KBM-7 (cell line): ENCODE measurements around the gene CYBA.

ENCODE experiments used
- DNase-seq: peaks from one replicate; pipeline ENCODE4 v3.0.0-alpha.2; 2015
- in situ Hi-C: fragments of 300-500 bp; cut with MboI; formaldehyde crosslinking; loops from 2 replicates; pipeline ENCODE4 v1.14.3; 2020; ENCODE audit warnings: low sequenced_read_pairs, low pct_unique_long_range_greater_than_20kb, mixed read lengths

CYBA gene

GRCh38 chr16:88650749-88651275 lies at the start of gene CYBA:
CYBA (minus strand) TSS chr16:88651053; CDS start chr16:88651013, 40 bp downstream.
- DNase-seq = no peak
- in situ Hi-C loops = no loop called here

GRCh38 chr16:88700322-88700635 lies 49.4 kb upstream of the CYBA start:
- in situ Hi-C loops = no loop called here
- no peak for DNase-seq

GRCh38 chr16:88699180-88699579 lies 48.3 kb upstream of the CYBA start:
- DNase-seq = no peak
- in situ Hi-C loops = no loop called here

GRCh38 chr16:88698646-88699045 lies 47.8 kb upstream of the CYBA start:
- in situ Hi-C loops = no loop called here
- no peak for DNase-seq

GRCh38 chr16:88697831-88698615 lies 47.2 kb upstream of the CYBA start:
- in situ Hi-C loops = no loop called here
- DNase-seq = no peak

- no peak for DNase-seq
- in situ Hi-C loops = no loop called here
These were observed 46.4 kb upstream of the CYBA start for GRCh38 chr16:88697116-88697830.

- in situ Hi-C loops = no loop called here
- DNase-seq = no peak
These were observed 45.6 kb upstream of the CYBA start for GRCh38 chr16:88696441-88696840.

- DNase-seq = no peak
- in situ Hi-C loops = no loop called here
These were observed 44.9 kb upstream of the CYBA start for GRCh38 chr16:88695753-88696152.

GRCh38 chr16:88695218-88695617 lies 44.4 kb upstream of the CYBA start:
- DNase-seq = no peak
- in situ Hi-C loops = no loop called here

- in situ Hi-C loops = no loop called here
- no peak for DNase-seq
These were observed 43.6 kb upstream of the CYBA start for GRCh38 chr16:88694221-88695087.

GRCh38 chr16:88693420-88694177 lies 42.7 kb upstream of the CYBA start:
- no peak for DNase-seq
- in situ Hi-C loops = no loop called here

GRCh38 chr16:88692861-88693260 lies 42.0 kb upstream of the CYBA start:
- DNase-seq = no peak
- in situ Hi-C loops = no loop called here

GRCh38 chr16:88691924-88692560 lies 41.2 kb upstream of the CYBA start:
- peak; percentile 89 for DNase-seq
- in situ Hi-C loops = no loop called here

GRCh38 chr16:88691129-88691813 lies 40.4 kb upstream of the CYBA start:
- no peak for DNase-seq
- in situ Hi-C loops = no loop called here

GRCh38 chr16:88690341-88691128 lies 39.7 kb upstream of the CYBA start:
- in situ Hi-C loops = no loop called here
- no peak for DNase-seq

GRCh38 chr16:88688013-88688778 lies 37.3 kb upstream of the CYBA start:
- in situ Hi-C loops = no loop called here
- DNase-seq = no peak

- in situ Hi-C loops = no loop called here
- no peak for DNase-seq
These were observed 36.8 kb upstream of the CYBA start for GRCh38 chr16:88687676-88688012.
